HCT116 (cell line): ENCODE results near the gene COL15A1. TPM values are rescaled to one million over a fixed set of nuclear protein-coding genes. Genes with fewer than 3 reads are reported as not detected.
A peak's percentile ranks its signal among the peaks of the same experiment; 100 is the strongest.

Source experiments
- ATAC-seq: fragments of 200-7000 bp; cut with Tn5 transposase; 2 replicates; pipeline ENCODE4 v1.9.1; 2020; ENCODE audit warnings: mild to moderate bottlenecking, moderate library complexity
- BruUV-seq: library from RNA; stranded (reverse); fragments of 400-500 nt; replicated peaks from 2 replicates; lab custom pipeline; 2021; lab: Mats Ljungman, UMichigan
- CTCF ChIA-PET: fragments of 300-600 bp; sonication (Branson Sonifier 250); formaldehyde crosslinking; loops from one replicate; lab custom pipeline; 2021; ENCODE audit warnings: antibody characterized with exemption; lab: Charles Lee
- POLR2A ChIA-PET: fragments of 300-600, 350-600 bp; sonication (Branson Sonifier 250); formaldehyde crosslinking; loops from one replicate; lab custom pipeline; 2021; ENCODE audit warnings: antibody characterized with exemption; lab: Charles Lee
- RAD21 ChIA-PET, 2 experiments: fragments of 300-600 bp; sonication (Branson Sonifier 250); formaldehyde crosslinking; loops; one replicate each; lab custom pipeline; 2023; ENCODE audit warnings: low total read pairs in 2 of 2; ENCODE audit not compliant: uncharacterized antibody in 2 of 2, unreplicated experiment in 2 of 2, low non-redundant PET in 1 of 2; lab: Charles Lee
- DNase-seq: peaks from one replicate; pipeline ENCODE4 v3.0.0-alpha.2; 2010; ENCODE audit warnings: low read depth, low spot score
- H2AFZ ChIP-seq: fragments of 200-600 bp; shearing (Covaris generic), sonication (generic); 2 replicates; pipeline ENCODE4 v1.6.1; 2017; ENCODE audit warnings: low read depth, mixed run types, mixed read lengths, antibody characterized with exemption, low read length; ENCODE audit not compliant: poor library complexity, severe bottlenecking
- H3K27ac ChIP-seq: 2 replicates; pipeline ENCODE4 v1.5.1; 2012; ENCODE audit warnings: low read depth, low read length
- H3K27me3 ChIP-seq: fragments of 200-600 bp; sonication (generic); 2 replicates; pipeline ENCODE4 v1.6.1; 2016; ENCODE audit warnings: mixed run types, low read length, mixed read lengths; ENCODE audit not compliant: insufficient read depth
- H3K36me3 ChIP-seq, 2 experiments: fragments of 200-500 bp in 1 of 2; fragments of 200-600 bp in 1 of 2; sonication (Bioruptor generic) in 1 of 2; sonication (generic) in 1 of 2; 2 replicates each; pipeline versions ENCODE4 v1.5.1 to v1.6.1; 2014 to 2016; ENCODE audit warnings: low read length in 2 of 2, inconsistent platforms in 1 of 2, mixed read lengths in 1 of 2, mixed run types in 1 of 2; ENCODE audit not compliant: insufficient read depth in 2 of 2, control insufficient read depth in 1 of 2
- H3K4me1 ChIP-seq, 2 experiments: fragments of 200-600 bp in 1 of 2; sonication (generic) in 1 of 2; 2 replicates each; pipeline versions ENCODE4 v1.5.1 to v1.6.1; 2012 to 2017; ENCODE audit warnings: low read length in 2 of 2, inconsistent platforms in 1 of 2, mild to moderate bottlenecking in 1 of 2, mixed read lengths in 1 of 2, mixed run types in 1 of 2, moderate library complexity in 1 of 2; ENCODE audit not compliant: insufficient read depth in 2 of 2, control insufficient read depth in 1 of 2
- H3K4me2 ChIP-seq: fragments of 200-600 bp; sonication (generic); 2 replicates; pipeline ENCODE4 v1.6.1; 2017; ENCODE audit warnings: mixed run types, low read length, mixed read lengths
- H3K4me3 ChIP-seq, 2 experiments: fragments of 200-600 bp in 1 of 2; sonication (generic) in 1 of 2; replicated peaks in 1 of 2; 2 replicates each; pipeline ENCODE4 v1.5.1; 2011 to 2016; ENCODE audit warnings: low read length in 2 of 2, control low read depth in 1 of 2, low read depth in 1 of 2, mild to moderate bottlenecking in 1 of 2, mixed read lengths in 1 of 2, mixed run types in 1 of 2
- H3K79me2 ChIP-seq: fragments of 200-600 bp; sonication (generic); 2 replicates; pipeline ENCODE4 v1.6.1; 2017; ENCODE audit warnings: mild to moderate bottlenecking, mixed run types, low read length, moderate library complexity, mixed read lengths; ENCODE audit not compliant: insufficient read depth
- H3K9ac ChIP-seq: fragments of 200-600 bp; sonication (generic); 2 replicates; pipeline ENCODE4 v1.6.1; 2016; ENCODE audit warnings: low read length, mixed read lengths
- H3K9me2 ChIP-seq: fragments of 200-600 bp; sonication (generic), shearing (Covaris generic); 2 replicates; pipeline ENCODE4 v1.6.1; 2017; ENCODE audit warnings: mixed run types, mild to moderate bottlenecking, moderate library complexity; ENCODE audit not compliant: insufficient read depth
- H3K9me3 ChIP-seq, 2 experiments: fragments of 200-500 bp in 1 of 2; fragments of 200-600 bp in 1 of 2; sonication (Bioruptor generic) in 1 of 2; sonication (generic) in 1 of 2; 2 replicates each; pipeline ENCODE4 v1.6.1; 2014 to 2017; ENCODE audit warnings: low read length in 2 of 2, mixed read lengths in 2 of 2, inconsistent platforms in 1 of 2, low read depth in 1 of 2, mild to moderate bottlenecking in 1 of 2, mixed run types in 1 of 2, moderate library complexity in 1 of 2; ENCODE audit not compliant: control insufficient read depth in 1 of 2, insufficient read depth in 1 of 2
- H4K20me1 ChIP-seq: fragments of 200-600 bp; sonication (generic), shearing (Covaris generic); 2 replicates; pipeline ENCODE4 v1.6.1; 2017; ENCODE audit warnings: mixed run types, mild to moderate bottlenecking, moderate library complexity; ENCODE audit not compliant: insufficient read depth
- CBX3 ChIP-seq: IDR thresholded peaks from 2 replicates; pipeline ENCODE4 v1.6.1; 2012; ENCODE audit warnings: low read depth
- FOSL1 ChIP-seq: IDR thresholded peaks from 2 replicates; pipeline ENCODE4 v1.6.1; 2012; ENCODE audit warnings: low read depth
- POLR2A ChIP-seq: IDR thresholded peaks from 2 replicates; pipeline ENCODE4 v1.7.0; 2011; ENCODE audit warnings: borderline replicate concordance; ENCODE audit not compliant: insufficient read depth, insufficient read length; ENCODE audit errors: extremely low read depth
- RAD21 ChIP-seq: IDR thresholded peaks from 2 replicates; pipeline ENCODE4 v1.6.1; 2012; ENCODE audit warnings: low read depth, mild to moderate bottlenecking
- SP1 ChIP-seq: IDR thresholded peaks from 2 replicates; pipeline ENCODE4 v1.6.1; 2012; ENCODE audit warnings: low read depth
- ZNF274 ChIP-seq: fragments of 200-500 bp; sonication (Bioruptor generic); IDR thresholded peaks from 2 replicates; pipeline ENCODE4 v1.6.1; 2014; ENCODE audit warnings: mild to moderate bottlenecking, low read depth, low read length, inconsistent platforms
- intact Hi-C: fragments of 100-400 bp; cut with micrococcal nuclease; formaldehyde crosslinking; loops from 2 replicates; pipeline ENCODE4 v1.10.0; 2022
- total RNA-seq: library from RNA; stranded (reverse); gene quantifications from one replicate; pipeline ENCODE4 v1.2.1, GENCODE V29; 2021; ENCODE audit not compliant: unreplicated experiment
- TF ChIP-seq, protein P1 (sequence below): IDR thresholded peaks from 2 replicates; pipeline ENCODE4 v1.6.1; 2012
- TF ChIP-seq, protein P2 (sequence below): IDR thresholded peaks from 2 replicates; pipeline ENCODE4 v1.6.1; 2011; ENCODE audit warnings: mild to moderate bottlenecking, low read length, moderate library complexity; ENCODE audit not compliant: insufficient replicate concordance; ENCODE audit errors: extremely low read depth

COL15A1 gene
- total RNA-seq, 1 experiment from 2014 or later, result 0.15 TPM

DNA sequence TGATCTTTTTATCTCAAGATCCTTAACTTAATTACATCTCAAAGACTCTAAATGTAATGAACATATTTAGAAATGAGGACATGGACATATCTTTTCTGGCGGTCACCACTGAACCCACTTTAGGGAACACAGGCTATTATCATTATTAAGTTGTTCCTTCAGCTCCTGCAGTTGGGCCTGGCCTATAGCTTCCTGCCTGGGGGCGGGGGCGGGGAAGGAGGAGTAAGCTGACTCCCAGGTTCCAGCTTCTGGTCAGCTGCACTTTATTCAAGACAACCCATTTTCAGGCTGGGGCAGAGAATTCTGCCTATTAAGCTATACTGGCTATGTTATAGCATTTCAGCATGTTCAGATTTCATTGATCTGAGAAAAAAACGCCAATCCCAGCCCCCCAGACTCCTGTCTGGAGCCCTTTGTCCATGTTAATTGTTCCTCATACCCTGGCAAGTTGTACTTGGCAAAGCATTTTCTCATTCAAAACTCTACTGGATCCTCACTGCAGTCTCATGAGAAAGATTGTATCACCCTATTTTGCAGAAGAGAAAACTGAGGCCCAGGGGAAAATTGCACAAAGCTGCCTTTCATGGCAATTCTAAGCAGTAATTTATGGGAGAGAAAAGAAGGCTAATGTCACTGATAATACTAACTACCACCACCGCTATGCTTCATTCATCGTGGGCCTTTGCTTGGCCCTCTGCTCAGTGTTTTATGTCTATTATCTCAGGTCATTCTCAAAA is 25.1 kb downstream of the COL15A1 start:
- H3K27me3 ChIP-seq, result no peaks in the 10 kb centered on the region
- no peak overlapping the region for H3K4me2 ChIP-seq
- DNase-seq, result no peak
- no peak overlapping the region for H3K4me3 ChIP-seq
- no peaks in the 10 kb centered on the region for H3K9me3 ChIP-seq
- CTCF ChIA-PET, result no interaction called here
- peaks cover 0 to 11% of the 10 kb centered on the region in 2 experiments; a peak in 2 of 4 replicates for H3K4me1 ChIP-seq
- no peak overlapping the region for H2AFZ ChIP-seq
- no peak overlapping the region for H3K9ac ChIP-seq
- H4K20me1 ChIP-seq, result no peaks in the 10 kb centered on the region
- TF ChIP-seq FOSL1 (no peak), RAD21 (no peak), ZNF274 (no peak), CBX3 (no peak), SP1 (no peak), POLR2A (no peak)
- TF ChIP-seq, protein P1, sequence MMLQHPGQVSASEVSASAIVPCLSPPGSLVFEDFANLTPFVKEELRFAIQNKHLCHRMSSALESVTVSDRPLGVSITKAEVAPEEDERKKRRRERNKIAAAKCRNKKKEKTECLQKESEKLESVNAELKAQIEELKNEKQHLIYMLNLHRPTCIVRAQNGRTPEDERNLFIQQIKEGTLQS, result no peak
- intact Hi-C loops, result no loop called here
- POLR2A ChIA-PET, result no interaction called here
- no peak for ATAC-seq
- no peak overlapping the region for H3K27ac ChIP-seq
- no peaks in the 10 kb centered on the region for H3K36me3 ChIP-seq
- BruUV-seq, result no TSS peak
- no peaks in the 10 kb centered on the region for H3K79me2 ChIP-seq
- RAD21 ChIA-PET, result no interaction called here
- H3K9me2 ChIP-seq, result no peaks in the 10 kb centered on the region

DNA sequence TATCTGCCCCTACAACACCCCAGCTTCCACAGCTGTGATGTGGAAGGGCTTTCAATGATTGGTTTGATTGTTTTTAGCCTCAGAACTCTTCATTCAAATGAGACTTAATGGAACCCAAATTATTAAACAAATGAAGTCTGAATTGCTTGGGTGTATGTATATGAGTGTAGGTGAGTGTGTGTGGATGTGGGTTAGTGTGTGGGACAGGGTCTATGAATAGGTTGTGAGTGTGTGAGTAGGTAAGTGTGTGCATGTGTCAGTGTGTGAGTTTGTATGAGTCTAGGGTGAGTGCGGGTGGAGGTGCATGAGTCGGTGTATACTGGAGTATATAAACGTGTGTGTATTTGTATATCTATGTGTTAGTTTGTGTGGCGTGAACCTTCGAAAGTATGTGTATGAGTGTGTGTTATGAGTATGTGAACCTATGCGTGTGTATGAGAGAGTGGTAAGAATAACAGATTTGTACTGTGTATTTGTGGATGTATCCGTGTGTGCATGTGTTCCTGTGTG is 26.9 kb downstream of the COL15A1 start:
- Histone ChIP-seq H3K4me2 (peak overlapping the region; percentile 40), H4K20me1 (no peaks in the 10 kb centered on the region), H3K9me3 (no peaks in the 10 kb centered on the region), H3K9me2 (no peaks in the 10 kb centered on the region), H2AFZ (no peak overlapping the region), H3K36me3 (no peaks in the 10 kb centered on the region), H3K79me2 (no peaks in the 10 kb centered on the region), H3K27ac (no peak overlapping the region), H3K27me3 (no peaks in the 10 kb centered on the region), H3K4me1 (peaks cover 0 to 16% of the 10 kb centered on the region in 2 experiments; a peak in 2 of 4 replicates), H3K4me3 (no peak overlapping the region), H3K9ac (no peak overlapping the region)
- no TSS peak for BruUV-seq
- intact Hi-C loops, result no loop called here
- CTCF ChIA-PET, result no interaction called here
- POLR2A ChIA-PET, result no interaction called here
- ATAC-seq (no peak), DNase-seq (no peak)
- TF ChIP-seq, protein P2, sequence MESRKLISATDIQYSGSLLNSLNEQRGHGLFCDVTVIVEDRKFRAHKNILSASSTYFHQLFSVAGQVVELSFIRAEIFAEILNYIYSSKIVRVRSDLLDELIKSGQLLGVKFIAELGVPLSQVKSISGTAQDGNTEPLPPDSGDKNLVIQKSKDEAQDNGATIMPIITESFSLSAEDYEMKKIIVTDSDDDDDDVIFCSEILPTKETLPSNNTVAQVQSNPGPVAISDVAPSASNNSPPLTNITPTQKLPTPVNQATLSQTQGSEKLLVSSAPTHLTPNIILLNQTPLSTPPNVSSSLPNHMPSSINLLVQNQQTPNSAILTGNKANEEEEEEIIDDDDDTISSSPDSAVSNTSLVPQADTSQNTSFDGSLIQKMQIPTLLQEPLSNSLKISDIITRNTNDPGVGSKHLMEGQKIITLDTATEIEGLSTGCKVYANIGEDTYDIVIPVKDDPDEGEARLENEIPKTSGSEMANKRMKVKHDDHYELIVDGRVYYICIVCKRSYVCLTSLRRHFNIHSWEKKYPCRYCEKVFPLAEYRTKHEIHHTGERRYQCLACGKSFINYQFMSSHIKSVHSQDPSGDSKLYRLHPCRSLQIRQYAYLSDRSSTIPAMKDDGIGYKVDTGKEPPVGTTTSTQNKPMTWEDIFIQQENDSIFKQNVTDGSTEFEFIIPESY, result no peak
- TF ChIP-seq, protein P1, result no peak
- RAD21 ChIA-PET, result no interaction called here
